Natural killer cell (primary cell): Measurements from ENCODE around the gene TOLLIP. TPM values are rescaled to one million over a fixed set of nuclear protein-coding genes. Genes with fewer than 3 reads are reported as not detected.

Experiments
- ATAC-seq, 3 donors: fragments of 150-1000 bp in 2 of 3; fragments of 200-7000 bp in 1 of 3; cut with Tn5 transposase; 1 replicate in 1 of 3; 2 replicates in 2 of 3; pipeline ENCODE4 v1.10.0; 2021; ENCODE audit warnings: mild to moderate bottlenecking in 2 of 3, moderate library complexity in 2 of 3
- DNase-seq, 2 donors: peaks; one replicate each; pipeline versions ENCODE4 v3.0.0 to v3.0.0-alpha.2; 2013 to 2021; ENCODE audit warnings: mixed read lengths in 1 of 2
- H3K27ac ChIP-seq: one replicate; pipeline ENCODE4 v1.5.1; 2013; ENCODE audit warnings: mild to moderate bottlenecking, low read length
- H3K27me3 ChIP-seq: one replicate; pipeline ENCODE4 v1.6.1; 2013; ENCODE audit warnings: low read length; ENCODE audit not compliant: control insufficient read depth, insufficient read depth
- H3K36me3 ChIP-seq: one replicate; pipeline ENCODE4 v1.6.1; 2013; ENCODE audit warnings: low read length; ENCODE audit not compliant: control insufficient read depth, insufficient read depth
- H3K4me1 ChIP-seq: one replicate; pipeline ENCODE4 v1.6.1; 2013; ENCODE audit warnings: low read length; ENCODE audit not compliant: control insufficient read depth, insufficient read depth
- H3K4me3 ChIP-seq: one replicate; pipeline ENCODE4 v1.5.1; 2013; ENCODE audit warnings: low read length
- H3K9me3 ChIP-seq: one replicate; pipeline ENCODE4 v1.6.1; 2013; ENCODE audit warnings: low read length; ENCODE audit not compliant: control insufficient read depth, insufficient read depth
- H3K27ac Mint-ChIP-seq, 2 donors: one replicate each; pipeline ENCODE4 v1.8.0; 2022; ENCODE audit warnings: mild to moderate bottlenecking in 2 of 2, mixed read lengths in 2 of 2, moderate library complexity in 1 of 2
- H3K27me3 Mint-ChIP-seq, 2 donors: one replicate each; pipeline ENCODE4 v1.8.0; 2022; ENCODE audit warnings: low read depth in 2 of 2, mixed read lengths in 2 of 2
- H3K36me3 Mint-ChIP-seq: one replicate; pipeline ENCODE4 v1.8.0; 2022; ENCODE audit warnings: mixed read lengths
- H3K4me1 Mint-ChIP-seq, 2 donors: one replicate each; pipeline ENCODE4 v1.8.0; 2022; ENCODE audit warnings: mixed read lengths in 2 of 2
- H3K4me3 Mint-ChIP-seq: one replicate; pipeline ENCODE4 v1.8.0; 2022; ENCODE audit warnings: mild to moderate bottlenecking, moderate library complexity, mixed read lengths
- H3K9me3 Mint-ChIP-seq, 2 donors: one replicate each; pipeline ENCODE4 v1.8.0; 2022; ENCODE audit warnings: mixed read lengths in 2 of 2
- CTCF ChIP-seq: fragments of 200-600 bp; IDR thresholded peaks from one replicate; pipeline ENCODE4 v1.8.0; 2022; ENCODE audit warnings: antibody characterized with exemption
- WGBS: methylation state at CpG from one replicate; pipeline ENCODE4 v1.1.7; 2013; ENCODE audit warnings: missing lambda C conversion rate; ENCODE audit not compliant: insufficient coverage; 5-methylcytosine and 5-hydroxymethylcytosine counted together
- intact Hi-C: fragments of 100-400 bp; cut with micrococcal nuclease; formaldehyde crosslinking; loops from one replicate; pipeline ENCODE4 v1.14.2; 2022
- total RNA-seq, 4 donors: library from RNA; stranded (reverse); fragments of 120-200 nt in 1 of 4; gene quantifications; one replicate each; pipeline versions ENCODE4 v1.2.3 to v1.2.4, GENCODE V29; 2013 to 2022

The TOLLIP gene
- total RNA-seq, 3 donors from 2014 or later (not counting 1 experiment from before 2014, with no cell fraction given), result 49.3 to 61.8 (median 54.8) TPM

GRCh38 chr11:1290052-1291040 is 19.1 kb downstream of the TOLLIP start:
- H3K27me3 ChIP-seq, result no peaks in the 10 kb centered on the region
- H3K27ac ChIP-seq, result no peak overlapping the region
- H3K9me3 ChIP-seq, result no peaks in the 10 kb centered on the region
- no peak overlapping the region for H3K4me3 ChIP-seq
- 96% methylated on average over 43 of the region's 43 CpGs for WGBS
- DNase-seq (no peak), ATAC-seq (no peak)
- no peaks in the 10 kb centered on the region for H3K4me1 ChIP-seq
- H3K4me3 Mint-ChIP-seq, result no peak overlapping the region
- H3K36me3 Mint-ChIP-seq, result no peaks in the 10 kb centered on the region
- no peaks in the 10 kb centered on the region for H3K27me3 Mint-ChIP-seq
- H3K9me3 Mint-ChIP-seq, result no peaks in the 10 kb centered on the region
- H3K27ac Mint-ChIP-seq, result no peak overlapping the region
- H3K36me3 ChIP-seq, result peaks cover 49% of the 10 kb centered on the region
- intact Hi-C loops, result no loop called here
- peaks cover 10 to 12% of the 10 kb centered on the region in 2 donors for H3K4me1 Mint-ChIP-seq
- TF ChIP-seq CTCF, result no peak

GRCh38 chr11:1289211-1289935 is 20.1 kb downstream of the TOLLIP start:
- ATAC-seq, result no peak

GRCh38 chr11:1288426-1289151 is 20.8 kb downstream of the TOLLIP start:
- no peak for TF ChIP-seq CTCF
- intact Hi-C loops, result no loop called here
- H3K36me3 Mint-ChIP-seq, result no peaks in the 10 kb centered on the region
- Histone ChIP-seq H3K4me3 (no peak overlapping the region), H3K9me3 (no peaks in the 10 kb centered on the region), H3K27ac (no peak overlapping the region), H3K36me3 (peaks cover 55% of the 10 kb centered on the region), H3K4me1 (no peaks in the 10 kb centered on the region), H3K27me3 (no peaks in the 10 kb centered on the region)
- H3K9me3 Mint-ChIP-seq, result no peaks in the 10 kb centered on the region
- WGBS, result 96% methylated on average over 30 of the region's 30 CpGs
- H3K27me3 Mint-ChIP-seq, result no peaks in the 10 kb centered on the region
- ATAC-seq (no peak), DNase-seq (no peak)
- H3K4me3 Mint-ChIP-seq, result no peak overlapping the region
- H3K4me1 Mint-ChIP-seq, result peaks cover 10 to 12% of the 10 kb centered on the region in 2 donors
- no peak overlapping the region for H3K27ac Mint-ChIP-seq

More at GRCh38 chr11:1289211-1289935, 20.1 kb downstream of the TOLLIP start:
- Histone ChIP-seq H3K27ac (no peak overlapping the region), H3K36me3 (peaks cover 54% of the 10 kb centered on the region), H3K9me3 (no peaks in the 10 kb centered on the region), H3K4me3 (no peak overlapping the region), H3K4me1 (no peaks in the 10 kb centered on the region), H3K27me3 (no peaks in the 10 kb centered on the region)
- no peaks in the 10 kb centered on the region for H3K9me3 Mint-ChIP-seq
- DNase-seq, result no peak
- intact Hi-C loops, result no loop called here
- WGBS, result 92% methylated on average over 33 of the region's 33 CpGs
- no peaks in the 10 kb centered on the region for H3K36me3 Mint-ChIP-seq
- no peak overlapping the region for H3K4me3 Mint-ChIP-seq
- H3K27ac Mint-ChIP-seq, result no peak overlapping the region
- peaks cover 10 to 12% of the 10 kb centered on the region in 2 donors for H3K4me1 Mint-ChIP-seq
- no peaks in the 10 kb centered on the region for H3K27me3 Mint-ChIP-seq
- TF ChIP-seq CTCF, result no peak
